HG03460 (cell line): Measurements from ENCODE around the gene B3GNT8.
"Not testable (repeated sequence)": the region's sequence is repeated elsewhere in the genome, so short reads cannot be mapped to it uniquely, and the experiment has no call there.

Source experiments
- ATAC-seq: cut with Tn5 transposase; IDR thresholded peaks from one replicate; pipeline ENCODE4 v1.9.1; 2021; ENCODE audit not compliant: unreplicated experiment

Gene B3GNT8, protein sequence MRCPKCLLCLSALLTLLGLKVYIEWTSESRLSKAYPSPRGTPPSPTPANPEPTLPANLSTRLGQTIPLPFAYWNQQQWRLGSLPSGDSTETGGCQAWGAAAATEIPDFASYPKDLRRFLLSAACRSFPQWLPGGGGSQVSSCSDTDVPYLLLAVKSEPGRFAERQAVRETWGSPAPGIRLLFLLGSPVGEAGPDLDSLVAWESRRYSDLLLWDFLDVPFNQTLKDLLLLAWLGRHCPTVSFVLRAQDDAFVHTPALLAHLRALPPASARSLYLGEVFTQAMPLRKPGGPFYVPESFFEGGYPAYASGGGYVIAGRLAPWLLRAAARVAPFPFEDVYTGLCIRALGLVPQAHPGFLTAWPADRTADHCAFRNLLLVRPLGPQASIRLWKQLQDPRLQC

DNA sequence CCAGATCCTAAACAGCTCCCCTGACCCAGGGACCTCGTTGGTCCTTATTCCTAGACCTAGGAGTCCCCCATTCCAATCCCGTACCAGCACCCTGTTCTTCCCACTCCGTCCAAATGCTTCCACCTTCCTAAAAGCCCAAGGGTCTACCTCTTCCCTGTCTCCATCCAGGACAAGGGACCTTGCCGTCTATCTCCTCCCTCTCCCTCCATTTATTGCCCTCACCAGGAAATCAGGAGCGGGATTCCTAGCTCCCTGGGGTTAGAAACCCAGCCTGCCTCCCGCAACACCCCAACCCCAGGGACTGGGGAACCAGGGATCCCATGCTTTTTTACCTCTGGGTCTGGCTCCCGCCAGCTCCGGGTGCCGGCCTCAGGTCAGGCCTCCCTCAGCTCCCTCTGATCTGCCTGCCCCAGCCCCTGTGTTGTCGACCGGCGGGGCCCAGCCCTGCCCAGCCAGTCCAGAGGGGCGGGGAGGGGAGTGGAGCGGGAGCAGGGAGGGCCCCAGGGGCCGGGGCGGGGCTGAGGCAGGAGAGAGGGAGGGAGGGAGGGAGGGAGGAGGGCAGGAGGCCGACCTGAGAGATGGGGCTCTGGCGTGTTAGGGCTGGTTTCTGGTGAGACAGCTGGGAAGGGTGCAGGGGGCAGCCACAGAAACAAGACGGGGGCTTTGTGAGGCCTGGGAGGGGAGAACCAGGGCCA lies at the start of gene B3GNT8:
B3GNT8 (minus strand) TSS at position 423 of the 695 bp plus-strand sequence. CDS start 596 bp downstream, outside the sequence.
- ATAC-seq, result no peak

DNA sequence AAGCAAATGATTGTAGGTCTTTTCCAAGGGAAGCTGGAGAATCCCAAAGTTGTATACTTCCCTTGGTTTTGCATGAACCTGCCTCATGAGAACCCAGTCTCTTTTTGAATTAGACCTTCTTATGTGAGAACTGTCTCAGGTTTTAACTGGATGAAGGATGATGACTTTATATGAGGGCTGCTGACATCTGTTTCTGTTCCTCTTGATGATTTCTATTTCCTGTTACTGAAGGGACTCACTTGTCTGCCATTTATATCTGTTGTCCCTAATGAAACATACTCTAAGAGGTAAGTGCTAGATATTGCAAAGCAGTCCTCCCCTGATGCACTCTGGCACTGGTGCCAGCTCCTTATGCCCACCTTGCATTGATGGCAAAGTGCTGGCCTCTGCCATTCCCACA lies 49.4 kb upstream of the B3GNT8 start:
- ATAC-seq, result no peak

DNA sequence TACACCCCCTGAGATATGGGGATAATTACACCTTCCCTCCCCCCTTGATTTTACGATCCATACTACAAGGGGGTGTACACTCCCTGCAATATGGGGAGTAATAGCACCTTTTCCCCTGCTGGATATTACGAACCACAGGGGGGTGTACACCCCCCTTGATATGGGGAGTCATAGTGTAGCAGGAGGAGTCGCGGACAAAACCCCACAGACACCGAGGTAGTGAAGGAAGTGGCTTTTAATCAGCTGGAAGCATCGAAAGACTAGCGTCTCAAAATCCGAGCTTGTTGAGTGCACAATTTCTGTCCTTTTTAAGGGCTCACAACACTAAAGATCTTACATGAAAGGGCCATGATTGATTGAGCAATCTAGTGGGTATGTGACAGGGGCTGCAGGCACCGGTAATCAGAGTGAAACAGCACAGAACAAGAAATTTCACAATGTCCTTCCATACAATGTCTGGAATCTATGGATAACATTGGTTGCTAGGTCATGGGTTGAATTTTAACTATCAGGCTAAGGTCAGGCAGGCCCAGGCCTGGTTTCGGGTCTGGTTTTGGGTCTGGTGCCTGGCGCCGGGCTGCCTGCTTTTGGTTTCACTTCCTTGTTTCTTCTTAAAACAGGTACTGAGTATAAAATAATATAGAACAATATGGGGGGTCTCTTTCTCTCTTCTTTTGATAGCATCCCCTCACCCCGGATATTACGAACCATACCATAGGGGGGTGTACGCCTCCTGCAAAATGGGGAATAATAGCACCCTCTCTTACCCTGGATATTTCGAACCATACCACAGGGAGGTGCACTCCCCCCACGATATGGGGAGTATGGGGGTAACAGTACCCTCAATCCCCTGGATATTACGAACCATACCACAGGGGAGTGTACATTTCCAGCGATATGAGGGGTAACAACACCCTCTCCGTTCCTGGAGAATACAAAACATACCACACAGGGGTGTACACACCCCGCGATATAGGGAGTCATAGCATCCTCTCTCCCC lies 36.4 kb upstream of the B3GNT8 start:
- ATAC-seq, result not testable (repeated sequence)

- no peak for ATAC-seq
Measured at GRCh38 chr19:41462497-41462896, 35.3 kb upstream of the B3GNT8 start.

DNA sequence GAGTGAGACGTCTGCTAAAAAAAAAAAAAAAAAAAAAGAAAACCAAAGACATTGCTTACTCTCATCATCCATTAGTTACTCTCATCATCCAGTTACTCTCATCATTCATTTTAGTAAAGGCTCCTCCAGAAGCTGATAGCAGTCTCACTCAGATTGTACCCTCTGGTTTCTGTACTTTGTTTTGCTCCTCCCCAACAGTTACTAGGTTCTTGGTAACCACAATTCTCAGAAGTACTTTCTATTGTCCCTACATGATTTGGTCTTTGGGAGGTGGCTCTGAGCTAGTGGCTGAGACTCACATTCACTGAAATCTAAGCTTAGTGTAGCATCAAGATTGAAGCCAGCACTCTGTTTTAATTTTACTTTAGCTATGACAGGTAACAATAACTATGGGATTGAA lies 30.1 kb upstream of the B3GNT8 start:
- ATAC-seq, result no peak

DNA sequence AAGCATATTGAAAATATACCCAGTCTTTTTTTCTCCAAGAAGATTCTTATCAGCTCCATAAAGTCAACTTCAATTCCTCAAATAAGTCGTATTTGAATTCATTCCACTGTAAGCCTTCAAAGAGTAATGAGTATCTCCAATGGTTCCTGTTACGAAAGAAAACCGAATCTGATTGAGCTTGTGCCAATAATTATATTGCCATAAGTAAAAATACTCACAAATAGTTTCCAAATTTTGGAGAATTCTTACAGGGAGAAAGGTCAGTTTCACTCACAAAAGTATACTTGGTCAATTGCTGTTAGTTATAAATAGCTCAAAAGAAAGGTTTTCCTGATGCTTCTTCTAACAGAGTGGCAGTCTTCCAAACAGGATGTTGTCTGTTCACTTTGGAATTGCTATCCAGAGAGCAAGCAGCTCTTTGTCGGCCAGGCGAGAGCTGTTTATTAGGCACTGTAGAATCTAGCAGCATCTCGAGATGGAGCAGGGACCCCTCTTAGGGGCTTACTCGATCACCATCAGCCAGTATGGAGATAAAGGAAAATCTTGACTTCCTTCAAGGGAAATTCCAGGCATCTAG lies 29.3 kb upstream of the B3GNT8 start:
- ATAC-seq, result no peak

DNA sequence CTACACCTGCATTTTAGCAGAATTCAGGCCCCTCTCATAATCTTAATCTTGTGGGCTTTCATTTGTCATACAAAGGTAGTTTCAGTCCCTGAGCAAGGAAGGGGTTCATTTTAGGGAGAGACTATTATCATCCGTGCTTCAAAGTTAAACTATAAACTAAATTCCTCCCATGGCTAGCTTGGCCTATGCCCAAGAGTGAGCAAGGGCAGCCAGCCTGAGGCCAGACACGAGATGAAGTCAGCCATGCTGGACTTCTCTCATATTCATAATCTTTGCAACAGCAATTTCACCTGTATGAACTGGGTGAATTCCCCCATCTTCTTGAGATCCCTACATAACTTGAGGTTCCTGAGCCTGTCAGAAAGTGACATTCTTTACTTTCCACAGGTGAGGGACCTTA lies 28.8 kb upstream of the B3GNT8 start:
- no peak for ATAC-seq

GRCh38 chr19:41452584-41453275 lies 25.6 kb upstream of the B3GNT8 start:
- no peak for ATAC-seq

GRCh38 chr19:41449865-41450178 lies 22.6 kb upstream of the B3GNT8 start:
- no peak for ATAC-seq

- no peak for ATAC-seq
Measured at GRCh38 chr19:41449079-41449864, 22.1 kb upstream of the B3GNT8 start.

DNA sequence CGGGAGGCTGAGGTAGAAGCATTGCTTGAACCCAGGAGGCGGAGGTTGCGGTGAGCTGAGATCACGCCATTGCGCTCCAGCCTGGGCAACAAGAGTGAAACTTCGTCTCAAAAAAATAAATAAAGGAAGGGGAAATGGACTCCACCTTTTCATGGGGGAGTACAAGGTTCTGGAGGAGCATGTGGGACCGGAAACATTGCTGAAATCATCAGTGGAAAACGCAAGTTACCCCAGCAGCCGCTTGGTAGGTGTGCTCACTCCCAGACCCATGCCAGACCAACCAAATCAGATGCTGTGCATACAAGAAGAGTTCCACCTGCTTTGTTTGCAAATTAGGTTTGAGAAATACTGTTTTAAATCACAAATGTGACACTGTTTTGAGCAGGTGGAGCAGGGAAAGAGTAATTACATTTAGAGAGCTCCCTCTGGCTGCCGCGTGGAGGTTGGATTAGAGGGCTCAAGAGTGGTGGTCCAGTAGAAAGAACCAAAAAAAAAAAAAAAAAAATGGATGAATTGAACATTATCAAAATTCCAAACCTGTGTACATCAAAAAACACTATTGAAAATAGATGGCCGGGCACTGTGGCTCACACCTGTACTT lies 20.7 kb upstream of the B3GNT8 start:
- no peak for ATAC-seq

- ATAC-seq, result no peak
Measured at GRCh38 chr19:41445575-41445974, 18.4 kb upstream of the B3GNT8 start.

DNA sequence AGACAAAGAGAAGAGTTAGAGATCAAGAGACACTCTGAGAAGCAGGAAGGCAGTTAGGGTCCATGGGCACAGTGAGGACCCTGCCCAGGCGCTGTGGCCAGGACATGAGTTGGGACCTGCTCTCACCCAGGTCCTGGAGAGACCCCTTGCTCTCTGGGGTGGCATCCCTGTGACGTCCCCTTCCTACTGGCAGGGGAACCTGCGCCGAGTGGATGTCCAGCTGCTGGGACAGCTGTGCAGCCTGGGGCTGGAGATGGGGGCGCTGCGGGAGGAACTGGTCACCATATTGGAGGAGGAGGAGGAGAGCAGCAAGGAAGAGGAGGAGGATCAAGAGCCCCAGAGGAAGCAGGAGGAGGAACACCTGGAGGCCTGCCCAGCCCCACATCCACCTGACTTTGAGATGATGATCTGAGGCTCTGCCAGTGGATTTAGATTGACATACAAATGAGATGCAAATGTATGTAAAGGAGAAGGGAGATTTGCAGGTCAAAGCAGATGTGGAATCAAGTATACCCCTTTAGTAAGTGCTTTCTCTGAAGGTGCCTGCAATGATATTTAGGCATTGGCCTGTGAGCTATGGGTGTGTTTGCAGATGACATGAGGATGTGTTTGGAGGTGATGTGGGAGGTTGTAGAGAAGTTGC lies 16.8 kb upstream of the B3GNT8 start:
- ATAC-seq, result no peak

DNA sequence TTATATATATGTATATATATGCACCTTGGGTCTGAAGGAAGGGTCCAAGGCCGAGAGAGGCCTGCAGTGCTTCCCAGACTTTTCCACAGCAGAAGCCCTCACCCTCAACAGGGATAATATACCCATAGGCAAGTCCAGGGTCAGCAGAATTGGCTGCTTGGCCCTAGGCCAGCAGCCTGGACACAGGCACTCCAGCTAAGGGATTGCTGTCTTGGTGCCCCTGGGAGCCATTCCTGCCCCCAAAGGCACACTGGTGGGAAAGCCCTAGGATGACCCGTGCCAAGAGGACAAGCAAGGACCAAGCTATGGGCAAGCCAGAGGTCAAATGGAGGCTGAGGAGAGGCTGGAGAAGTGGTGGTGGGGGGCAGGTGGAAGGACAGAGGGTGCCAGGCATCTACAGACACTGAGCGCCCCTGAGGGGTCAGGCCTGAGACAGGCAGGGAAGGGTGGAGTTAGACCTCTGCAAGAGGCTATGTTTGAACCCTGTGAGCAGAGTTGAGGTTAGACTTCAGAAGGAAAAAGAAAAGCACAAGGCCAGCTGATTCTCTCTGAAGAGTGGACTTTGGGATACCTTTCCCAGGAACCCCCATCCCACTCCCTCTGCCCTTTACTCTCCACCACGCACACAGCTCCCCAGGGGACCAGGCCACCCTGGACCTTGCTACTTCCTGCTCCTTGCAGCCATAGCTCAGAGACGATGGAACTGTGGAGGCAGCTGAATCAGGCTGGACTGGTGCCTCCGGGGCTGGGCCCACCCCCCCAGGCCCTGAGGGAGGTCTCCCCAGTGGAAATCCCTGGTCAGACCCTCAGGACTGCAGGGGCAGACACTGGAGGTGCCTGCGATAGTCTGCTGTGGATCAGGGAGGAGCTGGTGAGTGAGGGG lies 15.5 kb upstream of the B3GNT8 start, which contains the start of gene ERICH4:
ERICH4 (plus strand) TSS at position 684 of the 883 bp plus-strand sequence; CDS start at position 698, 14 bp downstream.
- ATAC-seq, result no peak

DNA sequence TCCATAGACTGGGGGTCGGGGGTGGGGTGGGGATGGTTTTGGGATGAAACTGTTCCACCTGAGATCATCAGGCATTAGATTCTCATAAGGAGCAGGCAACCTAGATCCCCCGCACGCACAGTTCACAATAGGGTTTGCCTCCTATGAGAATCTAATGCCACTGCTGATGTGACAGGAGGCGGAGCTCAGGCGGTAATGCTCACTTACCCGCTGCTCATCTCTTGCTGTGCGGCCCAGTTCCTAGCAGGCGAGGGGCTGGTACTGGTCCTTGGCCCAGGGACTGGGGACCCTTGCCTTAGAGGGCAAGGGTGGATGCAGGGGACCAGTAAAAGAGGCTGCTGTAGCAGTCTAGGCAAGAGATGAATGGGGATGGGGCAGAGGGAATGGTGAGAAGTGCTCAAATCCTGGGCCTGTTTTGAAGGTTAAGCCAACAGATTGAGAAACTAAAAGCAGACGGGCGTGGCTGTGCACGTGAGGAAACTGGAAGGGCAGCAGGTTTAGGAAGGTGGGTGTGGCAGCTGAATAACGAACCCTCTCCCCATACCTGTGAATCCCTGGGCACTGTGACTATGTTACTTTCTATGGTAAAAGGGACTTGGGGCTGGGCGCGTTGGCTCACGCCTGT lies 14.3 kb upstream of the B3GNT8 start:
- no peak for ATAC-seq

GRCh38 chr19:41439441-41440222 lies 12.5 kb upstream of the B3GNT8 start, which contains the start of gene DMAC2:
Gene DMAC2, minus strand, starts transcription at chr19:41439912. Its CDS starts 13 bp downstream, at chr19:41439899.
- peak; percentile 91 for ATAC-seq
